Ammon's horn (tissue), 1 donor: ENCODE data around the gene ZFYVE9.
"Not testable (repeated sequence)": the region's sequence is repeated elsewhere in the genome, so short reads cannot be mapped to it uniquely, and the experiment has no call there.

Source experiments
- DNase-seq: peaks from one replicate; pipeline ENCODE4 v3.0.0-alpha.2; 2016; ENCODE audit warnings: low spot score

The ZFYVE9 gene

GRCh38 chr1:52368383-52369172, 226.7 kb downstream of the ZFYVE9 start:
- DNase-seq = peak; percentile 67

- not testable (repeated sequence) for DNase-seq
These were observed 228.0 kb downstream of the ZFYVE9 start for GRCh38 chr1:52369851-52370250.

DNA sequence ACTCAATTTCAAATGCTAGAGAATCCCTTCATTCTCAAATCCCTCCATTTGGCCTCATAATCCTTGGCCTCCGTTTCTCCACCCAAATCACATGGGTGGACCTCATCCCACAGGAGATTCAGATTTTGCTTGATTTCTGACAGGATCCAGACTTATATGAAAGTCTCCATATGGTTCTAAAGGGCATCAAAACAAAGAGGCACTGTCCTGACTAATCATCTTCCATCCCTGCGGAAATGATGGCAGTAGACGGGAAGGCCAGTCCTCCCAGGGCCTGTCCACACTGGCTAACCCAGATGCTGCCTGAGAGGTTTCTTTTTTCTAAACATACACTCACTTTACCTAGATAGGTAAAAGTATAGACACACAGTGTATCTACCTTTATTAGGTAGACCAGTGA, 243.5 kb downstream of the ZFYVE9 start:
- no peak for DNase-seq

GRCh38 chr1:52386458-52386857, 244.6 kb downstream of the ZFYVE9 start:
- no peak for DNase-seq

GRCh38 chr1:52393174-52393573, 251.3 kb downstream of the ZFYVE9 start:
- no peak for DNase-seq
